Right lobe of liver (tissue), 4 donors: ENCODE results near the gene HARS1.

ENCODE experiments used
- POLR2A ChIP-seq: fragments of 450-650 bp; IDR thresholded peaks from one replicate; pipeline ENCODE4 v1.6.1; 2017; ENCODE audit warnings: antibody characterized with exemption, mild to moderate bottlenecking
- TF ChIP-seq, protein P1 (sequence below), 4 donors: fragments of 200-600 bp in 3 of 4; fragments of 450-650 bp in 1 of 4; IDR thresholded peaks; one replicate each; pipeline versions ENCODE4 v1.5.1 to v1.8.0; 2016 to 2022; ENCODE audit warnings: antibody characterized with exemption in 4 of 4, mild to moderate bottlenecking in 2 of 4
- donor health status: DM: no; HTN: no; CAD: no.
- donor health status: DM: no; HTN: no; CAD: no.
- donor health status: DM: no; HTN: yes; CAD: no.

DNA sequence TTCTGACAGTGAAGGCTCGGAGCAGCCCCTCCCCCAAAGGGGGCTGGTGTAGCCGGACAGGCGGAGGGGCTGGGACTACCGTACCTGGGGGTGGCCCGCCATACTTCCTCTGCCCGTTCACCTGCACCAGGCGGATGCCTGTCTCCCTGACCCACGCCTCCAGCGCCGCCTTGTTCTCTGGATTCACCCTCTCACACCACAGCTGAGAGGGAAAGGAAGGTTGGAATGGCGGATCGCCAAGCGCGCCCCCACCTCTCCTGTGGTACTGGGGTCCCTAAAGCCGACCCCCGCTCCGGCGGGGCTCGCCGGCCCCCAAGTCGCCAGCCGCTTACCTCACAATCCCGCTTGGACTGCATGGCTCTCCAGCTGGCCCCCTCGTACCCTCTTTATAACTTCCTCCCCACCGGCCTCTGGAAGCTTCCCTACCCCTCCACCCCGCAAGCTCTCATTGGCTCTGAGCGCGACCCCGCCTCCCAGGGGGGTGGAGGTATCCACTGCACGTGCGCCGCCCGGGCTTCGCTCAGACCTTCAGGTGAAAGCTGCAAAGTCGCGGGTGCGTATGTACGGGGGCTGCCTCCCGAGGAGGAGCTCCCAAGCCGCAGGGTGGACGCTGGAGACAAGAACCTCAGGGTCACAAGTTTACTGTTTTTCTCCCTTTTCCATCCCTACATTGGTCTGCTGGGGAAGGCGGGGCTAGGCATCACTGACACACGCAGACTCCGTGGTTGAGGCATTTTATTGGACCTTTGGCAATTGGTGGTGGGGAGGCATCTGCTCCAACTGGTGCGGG, 17.8 kb downstream of the HARS1 start, which contains the start of gene DND1:
- no peak for TF ChIP-seq POLR2A
- TF ChIP-seq, protein P1, sequence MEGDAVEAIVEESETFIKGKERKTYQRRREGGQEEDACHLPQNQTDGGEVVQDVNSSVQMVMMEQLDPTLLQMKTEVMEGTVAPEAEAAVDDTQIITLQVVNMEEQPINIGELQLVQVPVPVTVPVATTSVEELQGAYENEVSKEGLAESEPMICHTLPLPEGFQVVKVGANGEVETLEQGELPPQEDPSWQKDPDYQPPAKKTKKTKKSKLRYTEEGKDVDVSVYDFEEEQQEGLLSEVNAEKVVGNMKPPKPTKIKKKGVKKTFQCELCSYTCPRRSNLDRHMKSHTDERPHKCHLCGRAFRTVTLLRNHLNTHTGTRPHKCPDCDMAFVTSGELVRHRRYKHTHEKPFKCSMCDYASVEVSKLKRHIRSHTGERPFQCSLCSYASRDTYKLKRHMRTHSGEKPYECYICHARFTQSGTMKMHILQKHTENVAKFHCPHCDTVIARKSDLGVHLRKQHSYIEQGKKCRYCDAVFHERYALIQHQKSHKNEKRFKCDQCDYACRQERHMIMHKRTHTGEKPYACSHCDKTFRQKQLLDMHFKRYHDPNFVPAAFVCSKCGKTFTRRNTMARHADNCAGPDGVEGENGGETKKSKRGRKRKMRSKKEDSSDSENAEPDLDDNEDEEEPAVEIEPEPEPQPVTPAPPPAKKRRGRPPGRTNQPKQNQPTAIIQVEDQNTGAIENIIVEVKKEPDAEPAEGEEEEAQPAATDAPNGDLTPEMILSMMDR (IDR thresholded peaks at IDR 0.05), result no peak
